GM12892 (cell line): ENCODE data around the gene TRRAP.

Source experiments
- POLR2A ChIP-seq: IDR thresholded peaks from 2 replicates; pipeline ENCODE4 v1.6.1; 2011; ENCODE audit warnings: low read depth, low read length, control low read depth
- POLR2AphosphoS5 ChIP-seq: IDR thresholded peaks from 2 replicates; pipeline ENCODE4 v1.6.1; 2011; ENCODE audit warnings: low read depth, low read length, control low read depth
- TAF1 ChIP-seq: IDR thresholded peaks from 2 replicates; pipeline ENCODE4 v1.6.1; 2011; ENCODE audit warnings: low read depth, mild to moderate bottlenecking, control low read depth, low read length, borderline replicate concordance

GRCh38 chr7:98837630-98837972, 40.7 kb upstream of the TRRAP start:
- TF ChIP-seq POLR2A (no peak), POLR2AphosphoS5 (no peak), TAF1 (no peak)
